Choroid plexus epithelial cell (primary cell): ENCODE measurements around the gene TNFAIP8L1.

Experiments used
- DNase-seq: peaks from one replicate; pipeline ENCODE4 v3.0.0-alpha.2; 2010; ENCODE audit warnings: low read depth
- H3K4me3 ChIP-seq: 2 replicates; pipeline ENCODE4 v1.5.1; 2011; ENCODE audit warnings: low read depth, mild to moderate bottlenecking, control low read depth, low read length, moderate library complexity
- CTCF ChIP-seq: conservative IDR thresholded peaks from 2 replicates; pipeline ENCODE4 v1.5.1; 2011; ENCODE audit warnings: low read depth, mild to moderate bottlenecking, control low read depth, inconsistent platforms, low read length, moderate library complexity

TNFAIP8L1 gene

GRCh38 chr19:4624733-4625362, 14.5 kb upstream of the TNFAIP8L1 start:
- no peak overlapping the region for H3K4me3 ChIP-seq
- peak; percentile 54 for TF ChIP-seq CTCF
- no peak for DNase-seq

- no peak overlapping the region for H3K4me3 ChIP-seq
- TF ChIP-seq CTCF = peak; percentile 93
- DNase-seq = peak; percentile 94
Measured at GRCh38 chr19:4633140-4633967, 6.0 kb upstream of the TNFAIP8L1 start.

- TF ChIP-seq CTCF = no peak
Measured at GRCh38 chr19:4635754-4636116, 3.6 kb upstream of the TNFAIP8L1 start.

GRCh38 chr19:4636151-4636717, 3.1 kb upstream of the TNFAIP8L1 start:
- peak; percentile 51 for DNase-seq
- H3K4me3 ChIP-seq = peak overlapping the region; percentile 60

More at GRCh38 chr19:4635754-4636116, 3.6 kb upstream of the TNFAIP8L1 start:
- H3K4me3 ChIP-seq = peak overlapping the region; percentile 60
- no peak for DNase-seq

GRCh38 chr19:4636761-4637160, 2.6 kb upstream of the TNFAIP8L1 start:
- H3K4me3 ChIP-seq = no peak overlapping the region
- no peak for DNase-seq
- no peak for TF ChIP-seq CTCF

More at GRCh38 chr19:4636151-4636717, 3.1 kb upstream of the TNFAIP8L1 start:
- peak; percentile 65 for TF ChIP-seq CTCF

- no peak for TF ChIP-seq CTCF
- DNase-seq = no peak
- H3K4me3 ChIP-seq = no peak overlapping the region
Measured at GRCh38 chr19:4638317-4638716, 999 bp upstream of the TNFAIP8L1 start.
